ENCODE data around the gene KANSL1L. TPM values are rescaled to one million over a fixed set of nuclear protein-coding genes. Genes with fewer than 3 reads are reported as not detected.

Gene KANSL1L
- total RNA-seq, 1 experiment from 2014 or later, result 26.1 TPM

GRCh38 chr2:210050885-210051284 is 120.3 kb downstream of the KANSL1L start:
- Histone ChIP-seq H3K4me2 (ENCODE audit: low read depth, low read length, poor library complexity, severe bottlenecking) (no peak overlapping the region), H3K79me2 (ENCODE audit: low read length) (no peaks in the 10 kb centered on the region), H3K4me1 (ENCODE audit: low read length) (no peaks in the 10 kb centered on the region), H3K27ac (ENCODE audit: low read length) (no peak overlapping the region), H3K9me2 (replicated peaks; ENCODE audit: insufficient read depth, low read length) (no peaks in the 10 kb centered on the region), H3K4me3 (ENCODE audit: low read length) (no peak overlapping the region), H3K27me3 (ENCODE audit: low read length) (no peaks in the 10 kb centered on the region), H4K20me1 (ENCODE audit: insufficient read depth, low read depth, low read length) (no peaks in the 10 kb centered on the region), H3K9me3 (ENCODE audit: low read length) (no peaks in the 10 kb centered on the region), H2AFZ (ENCODE audit: low read length) (no peak overlapping the region), H3K36me3 (ENCODE audit: insufficient read depth, low read length) (peaks cover 8% of the 10 kb centered on the region; the same call in 1 of the 2 replicates), H3K9ac (ENCODE audit: low read length) (no peak overlapping the region)
- DNase-seq, result no peak

GRCh38 chr2:210049831-210050230 is 121.4 kb downstream of the KANSL1L start:
- Histone ChIP-seq H3K9ac (ENCODE audit: low read length) (no peak overlapping the region), H4K20me1 (ENCODE audit: insufficient read depth, low read depth, low read length) (no peaks in the 10 kb centered on the region), H3K4me3 (ENCODE audit: low read length) (no peak overlapping the region), H3K4me1 (ENCODE audit: low read length) (no peaks in the 10 kb centered on the region), H3K9me2 (replicated peaks; ENCODE audit: insufficient read depth, low read length) (no peaks in the 10 kb centered on the region), H3K79me2 (ENCODE audit: low read length) (no peaks in the 10 kb centered on the region), H3K9me3 (ENCODE audit: low read length) (no peaks in the 10 kb centered on the region), H2AFZ (ENCODE audit: low read length) (no peak overlapping the region), H3K27ac (ENCODE audit: low read length) (no peak overlapping the region), H3K4me2 (ENCODE audit: low read depth, low read length, poor library complexity, severe bottlenecking) (no peak overlapping the region), H3K36me3 (ENCODE audit: insufficient read depth, low read length) (peaks cover 12% of the 10 kb centered on the region), H3K27me3 (ENCODE audit: low read length) (no peaks in the 10 kb centered on the region)
- DNase-seq, result no peak

GRCh38 chr2:210046851-210047500 is 124.2 kb downstream of the KANSL1L start:
- Histone ChIP-seq H3K27me3 (ENCODE audit: low read length) (no peaks in the 10 kb centered on the region), H3K36me3 (ENCODE audit: insufficient read depth, low read length) (peaks cover 9% of the 10 kb centered on the region), H3K9ac (ENCODE audit: low read length) (no peak overlapping the region), H3K4me3 (ENCODE audit: low read length) (no peak overlapping the region), H3K27ac (ENCODE audit: low read length) (no peak overlapping the region), H3K4me1 (ENCODE audit: low read length) (no peaks in the 10 kb centered on the region), H2AFZ (ENCODE audit: low read length) (no peak overlapping the region), H3K9me2 (replicated peaks; ENCODE audit: insufficient read depth, low read length) (no peaks in the 10 kb centered on the region), H3K9me3 (ENCODE audit: low read length) (no peaks in the 10 kb centered on the region), H3K4me2 (ENCODE audit: low read depth, low read length, poor library complexity, severe bottlenecking) (no peak overlapping the region), H4K20me1 (ENCODE audit: insufficient read depth, low read depth, low read length) (no peaks in the 10 kb centered on the region), H3K79me2 (ENCODE audit: low read length) (no peaks in the 10 kb centered on the region)
- DNase-seq, result no peak

DNA sequence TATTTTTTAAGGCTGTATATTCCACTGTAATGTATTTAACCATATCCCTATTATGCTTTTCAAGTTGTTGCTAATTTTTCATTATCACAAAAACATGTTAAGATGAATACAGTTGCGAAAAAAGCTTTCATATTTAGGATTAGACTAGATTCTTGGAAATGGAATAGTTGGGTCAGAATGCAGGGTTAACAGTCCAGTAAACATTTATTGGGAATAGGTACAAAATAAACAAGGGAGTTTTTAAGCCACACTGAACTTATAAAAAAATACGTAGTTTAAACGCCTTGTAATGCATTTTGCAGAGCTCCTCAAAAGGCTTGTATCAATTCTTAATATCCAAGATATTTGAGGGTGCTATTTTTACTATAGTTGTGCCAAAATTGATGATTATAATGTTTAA is 133.1 kb downstream of the KANSL1L start:
- Histone ChIP-seq H3K4me2 (ENCODE audit: low read depth, low read length, poor library complexity, severe bottlenecking) (no peak overlapping the region), H3K4me1 (ENCODE audit: low read length) (no peaks in the 10 kb centered on the region), H3K9me3 (ENCODE audit: low read length) (no peaks in the 10 kb centered on the region), H4K20me1 (ENCODE audit: insufficient read depth, low read depth, low read length) (no peaks in the 10 kb centered on the region), H3K36me3 (ENCODE audit: insufficient read depth, low read length) (peaks cover 5% of the 10 kb centered on the region; the same call in 1 of the 2 replicates), H3K4me3 (ENCODE audit: low read length) (no peak overlapping the region), H3K79me2 (ENCODE audit: low read length) (no peaks in the 10 kb centered on the region), H3K9me2 (replicated peaks; ENCODE audit: insufficient read depth, low read length) (no peaks in the 10 kb centered on the region), H3K27me3 (ENCODE audit: low read length) (no peaks in the 10 kb centered on the region), H3K9ac (ENCODE audit: low read length) (no peak overlapping the region), H2AFZ (ENCODE audit: low read length) (no peak overlapping the region), H3K27ac (ENCODE audit: low read length) (no peak overlapping the region)
- DNase-seq, result no peak

GRCh38 chr2:210035679-210036078 is 135.5 kb downstream of the KANSL1L start:
- H2AFZ ChIP-seq (ENCODE audit: low read length), result no peak overlapping the region
- H3K4me1 ChIP-seq (ENCODE audit: low read length), result no peaks in the 10 kb centered on the region
- no peaks in the 10 kb centered on the region for H3K9me2 ChIP-seq (replicated peaks; ENCODE audit: insufficient read depth, low read length)
- no peaks in the 10 kb centered on the region for H3K27me3 ChIP-seq (ENCODE audit: low read length)
- H3K4me3 ChIP-seq (ENCODE audit: low read length), result no peak overlapping the region
- H3K27ac ChIP-seq (ENCODE audit: low read length), result no peak overlapping the region
- DNase-seq, result no peak
- H3K36me3 ChIP-seq (ENCODE audit: insufficient read depth, low read length), result peaks cover 14% of the 10 kb centered on the region; the same call in 1 of the 2 replicates
- no peaks in the 10 kb centered on the region for H3K9me3 ChIP-seq (ENCODE audit: low read length)
- H3K79me2 ChIP-seq (ENCODE audit: low read length), result no peaks in the 10 kb centered on the region
- no peak overlapping the region for H3K9ac ChIP-seq (ENCODE audit: low read length)
- H4K20me1 ChIP-seq (ENCODE audit: insufficient read depth, low read depth, low read length), result no peaks in the 10 kb centered on the region
- H3K4me2 ChIP-seq (ENCODE audit: low read depth, low read length, poor library complexity, severe bottlenecking), result no peak overlapping the region

DNA sequence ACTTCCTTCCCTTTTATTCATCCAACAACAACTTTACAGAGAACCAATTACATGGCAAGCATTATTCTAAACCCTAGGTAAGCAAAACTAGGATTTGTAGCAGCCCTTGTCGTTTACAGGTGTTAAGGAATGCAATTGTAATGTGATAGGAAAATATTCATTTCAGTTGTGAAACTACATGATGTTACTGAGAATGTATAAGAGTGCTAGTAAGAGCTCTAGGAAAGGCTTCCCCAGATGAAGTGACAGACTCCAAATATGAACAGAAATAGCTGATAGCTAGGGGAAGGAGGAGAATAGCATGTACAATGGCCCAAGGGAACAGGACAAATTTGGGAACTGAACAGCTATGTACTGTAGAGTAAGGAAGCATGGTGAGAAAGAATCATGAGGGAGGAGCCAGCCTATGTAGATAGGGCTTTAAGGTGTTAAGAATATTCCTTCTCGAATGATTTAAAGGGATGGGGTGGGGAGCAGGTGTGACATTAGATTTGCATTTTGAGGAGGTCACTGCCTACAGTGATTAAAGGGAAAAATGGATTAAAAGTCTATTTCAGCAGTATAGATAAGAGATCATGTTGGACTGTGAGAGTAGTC is 137.0 kb downstream of the KANSL1L start:
- peaks cover 14% of the 10 kb centered on the region; the same call in 1 of the 2 replicates for H3K36me3 ChIP-seq (ENCODE audit: insufficient read depth, low read length)
- no peak overlapping the region for H2AFZ ChIP-seq (ENCODE audit: low read length)
- no peaks in the 10 kb centered on the region for H3K9me3 ChIP-seq (ENCODE audit: low read length)
- H3K79me2 ChIP-seq (ENCODE audit: low read length), result no peaks in the 10 kb centered on the region
- no peak overlapping the region for H3K4me3 ChIP-seq (ENCODE audit: low read length)
- H4K20me1 ChIP-seq (ENCODE audit: insufficient read depth, low read depth, low read length), result no peaks in the 10 kb centered on the region
- no peak overlapping the region for H3K4me2 ChIP-seq (ENCODE audit: low read depth, low read length, poor library complexity, severe bottlenecking)
- no peaks in the 10 kb centered on the region for H3K27me3 ChIP-seq (ENCODE audit: low read length)
- H3K9ac ChIP-seq (ENCODE audit: low read length), result no peak overlapping the region
- H3K4me1 ChIP-seq (ENCODE audit: low read length), result no peaks in the 10 kb centered on the region
- H3K9me2 ChIP-seq (replicated peaks; ENCODE audit: insufficient read depth, low read length), result no peaks in the 10 kb centered on the region
- no peak for DNase-seq
- H3K27ac ChIP-seq (ENCODE audit: low read length), result no peak overlapping the region

GRCh38 chr2:210028178-210028577 is 143.0 kb downstream of the KANSL1L start:
- Histone ChIP-seq H3K36me3 (ENCODE audit: insufficient read depth, low read length) (peaks cover 55% of the 10 kb centered on the region), H3K79me2 (ENCODE audit: low read length) (peaks cover 4% of the 10 kb centered on the region; the same call in 1 of the 2 replicates), H3K4me2 (ENCODE audit: low read depth, low read length, poor library complexity, severe bottlenecking) (no peak overlapping the region), H3K4me1 (ENCODE audit: low read length) (no peaks in the 10 kb centered on the region), H3K9ac (ENCODE audit: low read length) (no peak overlapping the region), H3K9me3 (ENCODE audit: low read length) (no peaks in the 10 kb centered on the region), H3K27me3 (ENCODE audit: low read length) (no peaks in the 10 kb centered on the region), H3K27ac (ENCODE audit: low read length) (no peak overlapping the region), H3K9me2 (replicated peaks; ENCODE audit: insufficient read depth, low read length) (no peaks in the 10 kb centered on the region), H3K4me3 (ENCODE audit: low read length) (no peak overlapping the region), H4K20me1 (ENCODE audit: insufficient read depth, low read depth, low read length) (no peaks in the 10 kb centered on the region), H2AFZ (ENCODE audit: low read length) (no peak overlapping the region)
- no peak for DNase-seq

- Histone ChIP-seq H3K4me2 (ENCODE audit: low read depth, low read length, poor library complexity, severe bottlenecking) (no peak overlapping the region), H3K9me3 (ENCODE audit: low read length) (no peaks in the 10 kb centered on the region), H3K27ac (ENCODE audit: low read length) (no peak overlapping the region), H3K9me2 (replicated peaks; ENCODE audit: insufficient read depth, low read length) (no peaks in the 10 kb centered on the region), H3K27me3 (ENCODE audit: low read length) (no peaks in the 10 kb centered on the region), H2AFZ (ENCODE audit: low read length) (no peak overlapping the region), H3K4me3 (ENCODE audit: low read length) (no peak overlapping the region), H4K20me1 (ENCODE audit: insufficient read depth, low read depth, low read length) (no peaks in the 10 kb centered on the region), H3K79me2 (ENCODE audit: low read length) (peaks cover 4% of the 10 kb centered on the region; the same call in 1 of the 2 replicates), H3K4me1 (ENCODE audit: low read length) (no peaks in the 10 kb centered on the region), H3K36me3 (ENCODE audit: insufficient read depth, low read length) (peaks cover 61% of the 10 kb centered on the region), H3K9ac (ENCODE audit: low read length) (no peak overlapping the region)
- DNase-seq, result no peak
Measured at GRCh38 chr2:210027608-210028007, 143.6 kb downstream of the KANSL1L start.
